HG03575 (cell line): ENCODE data around the gene SPEM3.

Experiments used
- ATAC-seq: cut with Tn5 transposase; IDR thresholded peaks from one replicate; pipeline ENCODE4 v1.9.1; 2021; ENCODE audit not compliant: unreplicated experiment, insufficient number of reproducible peaks, low FRiP score; ENCODE audit errors: extremely low read depth

SPEM3 gene

GRCh38 chr17:7438656-7439460 is 10.2 kb downstream of the SPEM3 start:
- no peak for ATAC-seq

GRCh38 chr17:7439462-7440112 is 10.9 kb downstream of the SPEM3 start, which contains the start of gene FGF11:
FGF11 (plus strand) TSS chr17:7439512; CDS start chr17:7439621, 109 bp downstream.
- no peak for ATAC-seq

- no peak for ATAC-seq
These were observed 11.6 kb downstream of the SPEM3 start for GRCh38 chr17:7440113-7440833.

- no peak for ATAC-seq
These were observed 12.2 kb downstream of the SPEM3 start for GRCh38 chr17:7440834-7441195.

- no peak for ATAC-seq
These were observed 12.6 kb downstream of the SPEM3 start for GRCh38 chr17:7441266-7441665.

GRCh38 chr17:7442142-7442541 is 13.5 kb downstream of the SPEM3 start:
- no peak for ATAC-seq

- no peak for ATAC-seq
These were observed 15.1 kb downstream of the SPEM3 start for GRCh38 chr17:7443499-7444485.

- ATAC-seq: no peak
These were observed 16.3 kb downstream of the SPEM3 start, which contains the start of gene CHRNB1 for GRCh38 chr17:7444682-7445618. CHRNB1 (plus strand) TSS chr17:7445061; CDS start chr17:7445128, 67 bp downstream.

GRCh38 chr17:7445619-7445968 is 16.9 kb downstream of the SPEM3 start:
- no peak for ATAC-seq

GRCh38 chr17:7448461-7448860 is 19.8 kb downstream of the SPEM3 start:
- ATAC-seq: no peak

- no peak for ATAC-seq
These were observed 31.4 kb downstream of the SPEM3 start for GRCh38 chr17:7459961-7460545.

GRCh38 chr17:7460850-7461660 is 32.4 kb downstream of the SPEM3 start:
- ATAC-seq: no peak

- ATAC-seq: no peak
These were observed 34.1 kb downstream of the SPEM3 start for GRCh38 chr17:7462474-7463371.

- ATAC-seq: no peak
These were observed 34.8 kb downstream of the SPEM3 start for GRCh38 chr17:7463372-7463846.

- no peak for ATAC-seq
These were observed 35.4 kb downstream of the SPEM3 start for GRCh38 chr17:7464081-7464480.
